Nephron (organoid): ENCODE measurements around the gene ANKRD13D.

Experiments
- H3K27ac Mint-ChIP-seq, 3 experiments: 2 replicates each; pipeline ENCODE4 v1.8.0; 2020; ENCODE audit warnings: mixed read lengths in 3 of 3, mild to moderate bottlenecking in 2 of 3, moderate library complexity in 1 of 3
- H3K27me3 Mint-ChIP-seq: 2 replicates; pipeline ENCODE4 v1.8.0; 2021; ENCODE audit warnings: low read depth, mild to moderate bottlenecking, moderate library complexity, mixed read lengths
- H3K36me3 Mint-ChIP-seq: 2 replicates; pipeline ENCODE4 v1.8.0; 2020; ENCODE audit warnings: low read depth, mixed read lengths
- H3K4me1 Mint-ChIP-seq: 2 replicates; pipeline ENCODE4 v1.8.0; 2020; ENCODE audit warnings: mixed read lengths
- H3K4me3 Mint-ChIP-seq, 3 experiments: 2 replicates each; pipeline ENCODE4 v1.8.0; 2020; ENCODE audit warnings: mild to moderate bottlenecking in 3 of 3, mixed read lengths in 3 of 3, moderate library complexity in 2 of 3
- H3K9me3 Mint-ChIP-seq: 2 replicates; pipeline ENCODE4 v1.8.0; 2020; ENCODE audit warnings: mixed read lengths
- CTCF ChIP-seq, 3 experiments: fragments of 200-600 bp; sonication (generic); IDR thresholded peaks; one replicate each; pipeline ENCODE4 v1.5.0; 2021; ENCODE audit warnings: antibody characterized with exemption in 3 of 3; ENCODE audit not compliant: unreplicated experiment in 3 of 3

Gene ANKRD13D

GRCh38 chr11:67262731-67263675 is 26.1 kb upstream of the ANKRD13D start:
- peak; percentile 67 to 76 (median 70) for TF ChIP-seq CTCF (IDR thresholded peaks at IDR 0.05; ENCODE audit: unreplicated experiment in 3 of 3)
- peaks cover 4% of the 10 kb centered on the region for H3K36me3 Mint-ChIP-seq
- H3K4me1 Mint-ChIP-seq, result peaks cover 17% of the 10 kb centered on the region
- H3K4me3 Mint-ChIP-seq, result peak overlapping the region; percentile 70 to 76 (median 73)
- peak overlapping the region; percentile 24 to 79 (median 60) for H3K27ac Mint-ChIP-seq
- H3K27me3 Mint-ChIP-seq, result peaks cover 8% of the 10 kb centered on the region
- no peaks in the 10 kb centered on the region for H3K9me3 Mint-ChIP-seq

DNA sequence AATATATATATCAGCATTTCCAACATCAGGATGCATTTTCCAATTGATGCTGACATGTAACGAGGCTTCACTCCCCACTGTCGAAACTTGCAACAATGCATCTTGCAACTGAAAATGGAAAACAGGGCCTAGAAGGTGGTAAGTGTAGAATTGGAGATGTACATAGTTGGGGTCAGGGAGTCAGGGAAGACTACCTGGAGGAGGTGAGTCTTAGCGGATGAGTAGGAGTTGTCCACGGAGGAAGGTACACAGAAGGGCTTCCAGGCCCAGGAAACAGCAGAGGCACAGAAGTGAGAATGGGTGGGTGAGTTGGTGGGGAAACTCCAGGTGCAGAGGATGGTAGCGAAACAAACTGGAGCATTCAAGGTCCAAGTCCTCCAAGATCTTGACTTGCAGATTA is 24.8 kb upstream of the ANKRD13D start:
- Mint-ChIP-seq H3K4me1 (peaks cover 27% of the 10 kb centered on the region), H3K27me3 (peaks cover 8% of the 10 kb centered on the region), H3K9me3 (no peaks in the 10 kb centered on the region), H3K36me3 (peaks cover 4% of the 10 kb centered on the region), H3K27ac (peak overlapping the region; percentile 11 to 87 (median 75)), H3K4me3 (peak overlapping the region; percentile 77 to 83 (median 81))
- no peak for TF ChIP-seq CTCF (IDR thresholded peaks at IDR 0.05; ENCODE audit: unreplicated experiment in 3 of 3)

- Mint-ChIP-seq H3K4me3 (peak overlapping the region; percentile 85 to 88 (median 86)), H3K36me3 (no peaks in the 10 kb centered on the region), H3K27ac (peak overlapping the region in 2 of 3 experiments; percentile 54 to 75), H3K27me3 (peaks cover 5% of the 10 kb centered on the region), H3K9me3 (no peaks in the 10 kb centered on the region), H3K4me1 (peaks cover 35% of the 10 kb centered on the region)
- TF ChIP-seq CTCF (IDR thresholded peaks at IDR 0.05; ENCODE audit: unreplicated experiment in 3 of 3), result no peak
Measured at GRCh38 chr11:67264877-67265632, 24.0 kb upstream of the ANKRD13D start.

DNA sequence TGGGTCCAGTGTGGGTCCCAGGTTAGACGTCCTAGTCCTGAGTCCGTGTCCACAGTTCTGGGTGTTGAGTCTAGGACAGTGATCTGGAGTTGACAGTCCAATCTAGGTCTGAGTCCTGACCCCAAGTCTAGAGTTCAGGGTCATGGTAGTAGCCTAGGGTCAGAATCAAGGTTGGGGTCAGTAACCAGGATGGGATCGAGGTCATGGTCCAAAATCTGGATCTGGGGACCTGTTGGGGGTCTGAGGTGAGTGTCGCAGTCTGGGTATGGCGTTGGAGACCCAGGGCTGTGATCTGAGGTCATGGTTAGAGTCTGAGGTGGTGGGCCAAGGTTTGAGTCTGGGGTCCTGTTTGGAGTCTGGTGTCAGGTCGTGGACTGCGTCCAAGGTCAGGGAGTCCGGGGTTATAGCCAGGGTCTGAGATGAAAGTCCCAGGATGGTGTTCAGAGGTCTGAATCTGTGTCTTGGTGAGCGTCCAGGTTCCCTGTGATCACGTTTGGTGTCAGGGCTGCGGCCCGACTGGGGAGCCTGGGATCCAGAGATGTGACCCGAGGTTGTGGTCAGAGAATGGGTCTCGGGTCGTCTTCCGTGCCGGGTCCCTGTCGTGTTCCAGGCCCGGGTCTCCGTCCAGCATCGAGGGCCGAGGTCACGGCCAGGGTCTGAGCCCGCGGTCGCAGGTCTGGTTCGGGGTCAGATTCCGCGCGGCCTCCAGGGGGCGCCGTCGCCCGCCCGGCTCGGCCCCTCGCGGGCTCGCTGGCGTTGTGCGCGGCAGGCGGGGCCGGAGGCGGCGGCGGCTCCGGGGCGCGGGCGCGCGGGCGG is 23.3 kb upstream of the ANKRD13D start:
- Mint-ChIP-seq H3K4me1 (peaks cover 43% of the 10 kb centered on the region), H3K27ac (peak overlapping the region; percentile 60 to 79 (median 64)), H3K36me3 (no peaks in the 10 kb centered on the region), H3K27me3 (peaks cover 5% of the 10 kb centered on the region), H3K4me3 (peak overlapping the region; percentile 85 to 88 (median 86)), H3K9me3 (no peaks in the 10 kb centered on the region)
- peak; percentile 66 to 68 (median 68) for TF ChIP-seq CTCF (IDR thresholded peaks at IDR 0.05; ENCODE audit: unreplicated experiment in 3 of 3)

DNA sequence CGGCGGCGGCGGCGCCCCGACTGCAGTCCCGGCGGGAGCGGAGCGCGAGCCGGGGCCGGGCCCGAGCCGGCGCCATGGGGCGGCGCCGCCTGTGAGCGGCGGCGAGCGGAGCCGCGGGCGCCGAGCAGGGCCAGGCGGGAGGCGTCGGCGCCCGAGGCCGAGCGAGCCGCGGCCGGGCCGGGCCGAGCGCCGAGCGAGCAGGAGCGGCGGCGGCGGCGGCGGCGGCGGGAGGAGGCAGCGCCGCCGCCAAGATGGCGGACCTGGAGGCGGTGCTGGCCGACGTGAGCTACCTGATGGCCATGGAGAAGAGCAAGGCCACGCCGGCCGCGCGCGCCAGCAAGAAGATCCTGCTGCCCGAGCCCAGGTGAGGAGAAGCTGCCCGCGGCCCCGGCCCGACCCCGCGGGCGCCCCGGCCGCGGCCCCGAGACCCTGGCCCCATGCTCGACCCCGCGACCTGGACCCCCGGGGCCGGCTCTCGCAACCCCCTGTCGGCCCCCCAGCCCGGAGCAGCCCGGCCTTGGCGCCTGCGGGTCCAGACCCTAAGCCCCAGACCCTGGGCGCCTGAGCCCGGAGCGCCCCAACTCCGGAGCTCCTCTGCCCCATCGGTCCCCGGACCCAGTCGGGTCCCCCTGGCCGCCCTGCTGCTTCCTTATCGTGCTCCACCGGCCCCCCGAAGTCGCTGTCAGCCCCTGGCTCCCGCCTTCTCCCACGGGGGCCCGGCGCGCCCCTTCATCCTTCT is 22.5 kb upstream of the ANKRD13D start, which contains the start of gene GRK2:
Gene GRK2, plus strand, starts transcription at position 25 of the 739 bp plus-strand sequence. Its CDS starts 227 bp downstream, at position 252.
- H3K4me1 Mint-ChIP-seq, result peaks cover 49% of the 10 kb centered on the region
- no peaks in the 10 kb centered on the region for H3K36me3 Mint-ChIP-seq
- H3K9me3 Mint-ChIP-seq, result no peaks in the 10 kb centered on the region

More for the DNA sequence above, 22.5 kb upstream of the ANKRD13D start, which contains the start of gene GRK2:
- peak within 1 kb of the TSS; percentile 96 to 99 (median 98) for H3K4me3 Mint-ChIP-seq
- H3K27me3 Mint-ChIP-seq, result peaks cover 5% of the 10 kb centered on the region
- TF ChIP-seq CTCF (IDR thresholded peaks at IDR 0.05; ENCODE audit: unreplicated experiment in 3 of 3), result no peak
- H3K27ac Mint-ChIP-seq, result peak within 1 kb of the TSS; percentile 65 to 91 (median 90)
